ENCODE results near the gene ARAP3. TPM values are rescaled to one million over a fixed set of nuclear protein-coding genes. Genes with fewer than 3 reads are reported as not detected.

The ARAP3 gene
- total and polyA plus RNA-seq, 9 of the 15 experiments (the other 6 are each of a cell fraction or from before 2014, with no cell fraction given) = 0.83 to 25.7 (median 6.4) TPM

- TF ChIP-seq ZBTB12 (CRISPR knock-in tag; IDR thresholded peaks at IDR 0.05) (no peak), TARDBP (IDR thresholded peaks at IDR 0.05) (no peak; the same call in 1 of the 2 replicates), ZEB2 (IDR thresholded peaks at IDR 0.05) (no peak), NFE2 (IDR thresholded peaks at IDR 0.05; ENCODE audit: low read depth) (0 out of 2 replicates have a peak, but pooled peaks have one; percentile 1), SAFB2 (IDR thresholded peaks at IDR 0.05; ENCODE audit: borderline replicate concordance, low read depth, low read length, severe bottlenecking) (no peak), LCOR (CRISPR knock-in tag; IDR thresholded peaks at IDR 0.05) (no peak), SMAD3 (CRISPR knock-in tag; conservative IDR thresholded peaks at IDR 0.05) (no peak), DDX20 (tag; IDR thresholded peaks at IDR 0.05; ENCODE audit: low read depth) (no peak), ZKSCAN1 (IDR thresholded peaks at IDR 0.05; ENCODE audit: low read depth, low read length) (no peak), EHMT2 (IDR thresholded peaks at IDR 0.05) (0 out of 2 replicates have a peak, but pooled peaks have one; percentile 35), DEAF1 (CRISPR knock-in tag; IDR thresholded peaks at IDR 0.05) (no peak), HOXB6 (CRISPR knock-in tag; IDR thresholded peaks at IDR 0.05; ENCODE audit: borderline replicate concordance) (no peak), ETV5 (CRISPR knock-in tag; IDR thresholded peaks at IDR 0.05; ENCODE audit: low read depth) (peak; percentile 34; the same call in 1 of the 2 replicates)
- TF ChIP-seq, protein P1, sequence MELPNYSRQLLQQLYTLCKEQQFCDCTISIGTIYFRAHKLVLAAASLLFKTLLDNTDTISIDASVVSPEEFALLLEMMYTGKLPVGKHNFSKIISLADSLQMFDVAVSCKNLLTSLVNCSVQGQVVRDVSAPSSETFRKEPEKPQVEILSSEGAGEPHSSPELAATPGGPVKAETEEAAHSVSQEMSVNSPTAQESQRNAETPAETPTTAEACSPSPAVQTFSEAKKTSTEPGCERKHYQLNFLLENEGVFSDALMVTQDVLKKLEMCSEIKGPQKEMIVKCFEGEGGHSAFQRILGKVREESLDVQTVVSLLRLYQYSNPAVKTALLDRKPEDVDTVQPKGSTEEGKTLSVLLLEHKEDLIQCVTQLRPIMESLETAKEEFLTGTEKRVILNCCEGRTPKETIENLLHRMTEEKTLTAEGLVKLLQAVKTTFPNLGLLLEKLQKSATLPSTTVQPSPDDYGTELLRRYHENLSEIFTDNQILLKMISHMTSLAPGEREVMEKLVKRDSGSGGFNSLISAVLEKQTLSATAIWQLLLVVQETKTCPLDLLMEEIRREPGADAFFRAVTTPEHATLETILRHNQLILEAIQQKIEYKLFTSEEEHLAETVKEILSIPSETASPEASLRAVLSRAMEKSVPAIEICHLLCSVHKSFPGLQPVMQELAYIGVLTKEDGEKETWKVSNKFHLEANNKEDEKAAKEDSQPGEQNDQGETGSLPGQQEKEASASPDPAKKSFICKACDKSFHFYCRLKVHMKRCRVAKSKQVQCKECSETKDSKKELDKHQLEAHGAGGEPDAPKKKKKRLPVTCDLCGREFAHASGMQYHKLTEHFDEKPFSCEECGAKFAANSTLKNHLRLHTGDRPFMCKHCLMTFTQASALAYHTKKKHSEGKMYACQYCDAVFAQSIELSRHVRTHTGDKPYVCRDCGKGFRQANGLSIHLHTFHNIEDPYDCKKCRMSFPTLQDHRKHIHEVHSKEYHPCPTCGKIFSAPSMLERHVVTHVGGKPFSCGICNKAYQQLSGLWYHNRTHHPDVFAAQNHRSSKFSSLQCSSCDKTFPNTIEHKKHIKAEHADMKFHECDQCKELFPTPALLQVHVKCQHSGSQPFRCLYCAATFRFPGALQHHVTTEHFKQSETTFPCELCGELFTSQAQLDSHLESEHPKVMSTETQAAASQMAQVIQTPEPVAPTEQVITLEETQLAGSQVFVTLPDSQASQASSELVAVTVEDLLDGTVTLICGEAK (IDR thresholded peaks at IDR 0.05) = peak; percentile 37; the same call in 1 of the 2 replicates
- TF ChIP-seq, protein P1 (CRISPR knock-in tag; IDR thresholded peaks at IDR 0.05) = no peak
- TF ChIP-seq, protein P2, sequence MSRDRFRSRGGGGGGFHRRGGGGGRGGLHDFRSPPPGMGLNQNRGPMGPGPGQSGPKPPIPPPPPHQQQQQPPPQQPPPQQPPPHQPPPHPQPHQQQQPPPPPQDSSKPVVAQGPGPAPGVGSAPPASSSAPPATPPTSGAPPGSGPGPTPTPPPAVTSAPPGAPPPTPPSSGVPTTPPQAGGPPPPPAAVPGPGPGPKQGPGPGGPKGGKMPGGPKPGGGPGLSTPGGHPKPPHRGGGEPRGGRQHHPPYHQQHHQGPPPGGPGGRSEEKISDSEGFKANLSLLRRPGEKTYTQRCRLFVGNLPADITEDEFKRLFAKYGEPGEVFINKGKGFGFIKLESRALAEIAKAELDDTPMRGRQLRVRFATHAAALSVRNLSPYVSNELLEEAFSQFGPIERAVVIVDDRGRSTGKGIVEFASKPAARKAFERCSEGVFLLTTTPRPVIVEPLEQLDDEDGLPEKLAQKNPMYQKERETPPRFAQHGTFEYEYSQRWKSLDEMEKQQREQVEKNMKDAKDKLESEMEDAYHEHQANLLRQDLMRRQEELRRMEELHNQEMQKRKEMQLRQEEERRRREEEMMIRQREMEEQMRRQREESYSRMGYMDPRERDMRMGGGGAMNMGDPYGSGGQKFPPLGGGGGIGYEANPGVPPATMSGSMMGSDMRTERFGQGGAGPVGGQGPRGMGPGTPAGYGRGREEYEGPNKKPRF (IDR thresholded peaks at IDR 0.05; ENCODE audit: low read depth, low read length) = no peak
Observed at GRCh38 chr5:141681295-141681694, 735 bp downstream of the ARAP3 start (continued).

Data from K562 (cell line).